Stimulated activated CD4-positive, alpha-beta T cell treated with anti-CD3 and anti-CD28 coated beads, TNF-alpha, amount 100 ng/mL, for 4 hours (primary cell): ENCODE measurements around the gene PPP3CA.

ENCODE experiments used
- DNase-seq, 3 experiments: peaks; one replicate each; pipeline ENCODE4 v3.0.0-alpha.2; 2020; ENCODE audit warnings: low read depth in 3 of 3

PPP3CA gene

GRCh38 chr4:101177154-101177553 is 170.2 kb downstream of the PPP3CA start:
- no peak for DNase-seq

- no peak for DNase-seq
Observed at GRCh38 chr4:101175896-101176676, 171.2 kb downstream of the PPP3CA start.

GRCh38 chr4:101174679-101175345 is 172.5 kb downstream of the PPP3CA start:
- DNase-seq, result no peak

- no peak for DNase-seq
Observed at GRCh38 chr4:101172369-101172768, 175.0 kb downstream of the PPP3CA start.

GRCh38 chr4:101171747-101172146 is 175.6 kb downstream of the PPP3CA start:
- DNase-seq, result no peak

- peak; percentile 5 to 23 (median 11) for DNase-seq
Observed at GRCh38 chr4:101169044-101170014, 178.0 kb downstream of the PPP3CA start.

GRCh38 chr4:101163936-101164335 is 183.4 kb downstream of the PPP3CA start:
- DNase-seq, result no peak

GRCh38 chr4:101162990-101163380 is 184.3 kb downstream of the PPP3CA start:
- DNase-seq, result no peak

GRCh38 chr4:101160792-101161592 is 186.3 kb downstream of the PPP3CA start:
- DNase-seq, result no peak

- no peak for DNase-seq
Observed at GRCh38 chr4:101158507-101158906, 188.8 kb downstream of the PPP3CA start.

- no peak for DNase-seq
Observed at GRCh38 chr4:101158134-101158482, 189.2 kb downstream of the PPP3CA start.

GRCh38 chr4:101157415-101158133 is 189.8 kb downstream of the PPP3CA start:
- no peak for DNase-seq

GRCh38 chr4:101156619-101157310 is 190.6 kb downstream of the PPP3CA start:
- DNase-seq, result no peak

- no peak for DNase-seq
Observed at GRCh38 chr4:101155945-101156344, 191.4 kb downstream of the PPP3CA start.

- DNase-seq, result no peak
Observed at GRCh38 chr4:101155368-101155767, 192.0 kb downstream of the PPP3CA start.

- DNase-seq, result no peak
Observed at GRCh38 chr4:101153653-101154052, 193.7 kb downstream of the PPP3CA start.

GRCh38 chr4:101152521-101152920 is 194.8 kb downstream of the PPP3CA start:
- no peak for DNase-seq

GRCh38 chr4:101148551-101148950 is 198.8 kb downstream of the PPP3CA start:
- no peak for DNase-seq

- DNase-seq, result no peak
Observed at GRCh38 chr4:101147283-101147682, 200.0 kb downstream of the PPP3CA start.

- DNase-seq, result no peak
Observed at GRCh38 chr4:101145021-101145420, 202.3 kb downstream of the PPP3CA start.
